HEK293 (cell line): ENCODE data around the gene C2orf49.

ENCODE experiments used
- CTCF ChIA-PET: fragments of 350-600 bp; formaldehyde crosslinking; extraction: SDS; loops from one replicate; lab custom pipeline; 2021; ENCODE audit warnings: antibody characterized with exemption; lab: Yijun Ruan, JAX
- POLR2A ChIA-PET: fragments of 300-600 bp; formaldehyde crosslinking; extraction: SDS; loops from one replicate; lab custom pipeline; 2020; ENCODE audit warnings: antibody characterized with exemption, inconsistent platforms; lab: Yijun Ruan, JAX
- H3K27ac ChIP-seq: fragments of 200-500 bp; sonication (Bioruptor generic); 2 replicates; pipeline ENCODE4 v1.5.1; 2014; ENCODE audit warnings: low read depth, low read length, control low read depth, inconsistent platforms; ENCODE audit errors: extremely low read depth
- H3K36me3 ChIP-seq, 2 experiments: fragments of 200-500 bp in 1 of 2; sonication (Bioruptor generic) in 1 of 2; 1 replicate in 1 of 2; 2 replicates in 1 of 2; pipeline ENCODE4 v1.5.1; 2014 to 2017; ENCODE audit warnings: inconsistent platforms in 2 of 2, low read length in 2 of 2; ENCODE audit not compliant: control insufficient read depth in 2 of 2, insufficient read depth in 1 of 2
- H3K4me1 ChIP-seq: fragments of 200-500 bp; sonication (Bioruptor generic); 2 replicates; pipeline ENCODE4 v1.5.1; 2014; ENCODE audit warnings: mild to moderate bottlenecking, low read length, inconsistent platforms; ENCODE audit not compliant: control insufficient read depth, insufficient read depth
- H3K4me3 ChIP-seq: 2 replicates; pipeline ENCODE4 v1.5.1; 2011; ENCODE audit warnings: low read depth, mild to moderate bottlenecking, control low read depth, low read length, moderate library complexity
- H3K9me3 ChIP-seq: fragments of 200-500 bp; sonication (Bioruptor generic); 2 replicates; pipeline ENCODE4 v1.5.1; 2014; ENCODE audit warnings: low read depth, low read length, inconsistent platforms; ENCODE audit not compliant: control insufficient read depth, insufficient read depth
- BCL11A ChIP-seq: fragments of 450-650 bp; formaldehyde crosslinking; IDR thresholded peaks from 2 replicates; pipeline ENCODE4 v1.5.1; 2016; ENCODE audit warnings: low read depth, missing biosample characterization, missing genetic modification characterization
- KLF1 ChIP-seq: fragments of 450-650 bp; formaldehyde crosslinking; IDR thresholded peaks from 2 replicates; pipeline ENCODE4 v1.5.1; 2016; ENCODE audit warnings: missing biosample characterization, missing genetic modification characterization
- KLF7 ChIP-seq: fragments of 450-650 bp; formaldehyde crosslinking; IDR thresholded peaks from 2 replicates; pipeline ENCODE4 v1.5.1; 2016; ENCODE audit warnings: missing biosample characterization, missing genetic modification characterization, borderline replicate concordance
- SALL2 ChIP-seq: fragments of 450-650 bp; formaldehyde crosslinking; IDR thresholded peaks from 2 replicates; pipeline ENCODE4 v1.5.0; 2017; ENCODE audit warnings: missing biosample characterization, mild to moderate bottlenecking, missing genetic modification characterization, borderline replicate concordance
- TCF7L2 ChIP-seq: IDR thresholded peaks from 2 replicates; pipeline ENCODE4 v1.6.1; 2011; ENCODE audit warnings: low read depth, mild to moderate bottlenecking, inconsistent platforms, low read length, moderate library complexity, borderline replicate concordance
- YY1 ChIP-seq: fragments of 450-650 bp; formaldehyde crosslinking; IDR thresholded peaks from 2 replicates; pipeline ENCODE4 v1.5.1; 2018; ENCODE audit warnings: missing biosample characterization, missing genetic modification characterization
- ZFHX2 ChIP-seq: fragments of 450-650 bp; formaldehyde crosslinking; conservative IDR thresholded peaks from 2 replicates; pipeline ENCODE4 v1.5.1; 2016; ENCODE audit warnings: missing biosample characterization, missing genetic modification characterization
- ZIC2 ChIP-seq: fragments of 450-650 bp; formaldehyde crosslinking; IDR thresholded peaks from 2 replicates; pipeline ENCODE4 v1.5.1; 2016; ENCODE audit warnings: missing biosample characterization, missing genetic modification characterization
- ZNF341 ChIP-seq: fragments of 450-650 bp; formaldehyde crosslinking; IDR thresholded peaks from 2 replicates; pipeline ENCODE4; 2016; ENCODE audit warnings: low read depth, missing biosample characterization, missing genetic modification characterization
- ZNF404 ChIP-seq: fragments of 450-650 bp; formaldehyde crosslinking; IDR thresholded peaks from 2 replicates; pipeline ENCODE4 v1.5.1; 2017; ENCODE audit warnings: missing biosample characterization, missing genetic modification characterization
- ZNF529 ChIP-seq: fragments of 450-650 bp; formaldehyde crosslinking; IDR thresholded peaks from 2 replicates; pipeline ENCODE4 v1.5.1; 2017; ENCODE audit warnings: missing genetic modification characterization, missing biosample characterization; ENCODE audit not compliant: insufficient replicate concordance
- ZNF548 ChIP-seq: fragments of 450-650 bp; formaldehyde crosslinking; IDR thresholded peaks from 2 replicates; pipeline ENCODE4 v1.5.1; 2016; ENCODE audit warnings: missing biosample characterization, missing genetic modification characterization
- ZNF664 ChIP-seq: fragments of 450-650 bp; formaldehyde crosslinking; IDR thresholded peaks from 2 replicates; pipeline ENCODE4 v1.5.1; 2016; ENCODE audit warnings: missing biosample characterization, missing genetic modification characterization
- TF ChIP-seq, protein P1 (sequence below): fragments of 450-650 bp; formaldehyde crosslinking; IDR thresholded peaks from 2 replicates; pipeline ENCODE4 v1.5.1; 2016; ENCODE audit warnings: missing biosample characterization, missing genetic modification characterization
- TF ChIP-seq, protein P2 (sequence below): fragments of 450-650 bp; formaldehyde crosslinking; IDR thresholded peaks from 2 replicates; pipeline ENCODE4 v1.5.1; 2017; ENCODE audit warnings: missing biosample characterization, missing genetic modification characterization
- TF ChIP-seq, protein P3 (sequence below): fragments of 450-650 bp; formaldehyde crosslinking; conservative IDR thresholded peaks from 2 replicates; pipeline ENCODE4 v1.5.1; 2016; ENCODE audit warnings: low read depth, missing biosample characterization, missing genetic modification characterization
- TF ChIP-seq, protein P4 (sequence below): fragments of 450-650 bp; formaldehyde crosslinking; IDR thresholded peaks from 2 replicates; pipeline ENCODE4 v1.5.1; 2017; ENCODE audit warnings: missing biosample characterization, missing genetic modification characterization
- TF ChIP-seq, protein P5 (sequence below): fragments of 450-650 bp; formaldehyde crosslinking; IDR thresholded peaks from 2 replicates; pipeline ENCODE4 v1.5.1; 2016; ENCODE audit warnings: missing biosample characterization, missing genetic modification characterization

Gene C2orf49

DNA sequence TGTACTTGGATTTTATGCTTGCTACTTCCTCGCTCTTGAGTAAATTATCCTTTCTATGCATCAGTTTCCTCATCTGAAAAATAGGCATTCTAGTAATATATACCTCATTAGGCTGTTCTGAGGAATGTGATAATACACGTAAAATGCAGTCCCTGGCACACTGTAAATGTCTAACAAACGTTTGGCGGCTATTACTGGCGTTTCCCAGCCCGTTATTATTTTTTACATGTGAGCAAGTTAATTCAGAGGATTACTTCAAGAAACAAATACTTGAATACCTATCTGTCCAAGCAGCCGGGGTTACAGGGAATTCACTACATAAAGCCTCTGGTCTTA lies 586 bp upstream of the C2orf49 start:
- peaks cover 21 to 43% of the 10 kb centered on the region in 2 experiments for H3K36me3 ChIP-seq
- peak overlapping the region; percentile 99 for H3K27ac ChIP-seq
- H3K4me1 ChIP-seq, result peaks cover 2% of the 10 kb centered on the region; the same call in 1 of the 2 replicates
- no peak for TF ChIP-seq ZNF548
- TF ChIP-seq, protein P1, sequence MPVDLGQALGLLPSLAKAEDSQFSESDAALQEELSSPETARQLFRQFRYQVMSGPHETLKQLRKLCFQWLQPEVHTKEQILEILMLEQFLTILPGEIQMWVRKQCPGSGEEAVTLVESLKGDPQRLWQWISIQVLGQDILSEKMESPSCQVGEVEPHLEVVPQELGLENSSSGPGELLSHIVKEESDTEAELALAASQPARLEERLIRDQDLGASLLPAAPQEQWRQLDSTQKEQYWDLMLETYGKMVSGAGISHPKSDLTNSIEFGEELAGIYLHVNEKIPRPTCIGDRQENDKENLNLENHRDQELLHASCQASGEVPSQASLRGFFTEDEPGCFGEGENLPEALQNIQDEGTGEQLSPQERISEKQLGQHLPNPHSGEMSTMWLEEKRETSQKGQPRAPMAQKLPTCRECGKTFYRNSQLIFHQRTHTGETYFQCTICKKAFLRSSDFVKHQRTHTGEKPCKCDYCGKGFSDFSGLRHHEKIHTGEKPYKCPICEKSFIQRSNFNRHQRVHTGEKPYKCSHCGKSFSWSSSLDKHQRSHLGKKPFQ (tag by site-specific recombination), result no peak
- TF ChIP-seq ZNF404, result no peak
- no peak for TF ChIP-seq ZNF341 (tag by site-specific recombination)
- no peak for TF ChIP-seq SALL2 (tag by site-specific recombination)
- TF ChIP-seq YY1 (tag by site-specific recombination), result no peak
- TF ChIP-seq TCF7L2, result no peak
- TF ChIP-seq ZFHX2 (tag by site-specific recombination), result no peak
- TF ChIP-seq ZNF664 (tag by site-specific recombination), result no peak
- no peak for TF ChIP-seq ZNF529 (tag by site-specific recombination)
- TF ChIP-seq, protein P2, sequence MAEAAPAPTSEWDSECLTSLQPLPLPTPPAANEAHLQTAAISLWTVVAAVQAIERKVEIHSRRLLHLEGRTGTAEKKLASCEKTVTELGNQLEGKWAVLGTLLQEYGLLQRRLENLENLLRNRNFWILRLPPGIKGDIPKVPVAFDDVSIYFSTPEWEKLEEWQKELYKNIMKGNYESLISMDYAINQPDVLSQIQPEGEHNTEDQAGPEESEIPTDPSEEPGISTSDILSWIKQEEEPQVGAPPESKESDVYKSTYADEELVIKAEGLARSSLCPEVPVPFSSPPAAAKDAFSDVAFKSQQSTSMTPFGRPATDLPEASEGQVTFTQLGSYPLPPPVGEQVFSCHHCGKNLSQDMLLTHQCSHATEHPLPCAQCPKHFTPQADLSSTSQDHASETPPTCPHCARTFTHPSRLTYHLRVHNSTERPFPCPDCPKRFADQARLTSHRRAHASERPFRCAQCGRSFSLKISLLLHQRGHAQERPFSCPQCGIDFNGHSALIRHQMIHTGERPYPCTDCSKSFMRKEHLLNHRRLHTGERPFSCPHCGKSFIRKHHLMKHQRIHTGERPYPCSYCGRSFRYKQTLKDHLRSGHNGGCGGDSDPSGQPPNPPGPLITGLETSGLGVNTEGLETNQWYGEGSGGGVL (tag by site-specific recombination), result no peak
- TF ChIP-seq, protein P3, sequence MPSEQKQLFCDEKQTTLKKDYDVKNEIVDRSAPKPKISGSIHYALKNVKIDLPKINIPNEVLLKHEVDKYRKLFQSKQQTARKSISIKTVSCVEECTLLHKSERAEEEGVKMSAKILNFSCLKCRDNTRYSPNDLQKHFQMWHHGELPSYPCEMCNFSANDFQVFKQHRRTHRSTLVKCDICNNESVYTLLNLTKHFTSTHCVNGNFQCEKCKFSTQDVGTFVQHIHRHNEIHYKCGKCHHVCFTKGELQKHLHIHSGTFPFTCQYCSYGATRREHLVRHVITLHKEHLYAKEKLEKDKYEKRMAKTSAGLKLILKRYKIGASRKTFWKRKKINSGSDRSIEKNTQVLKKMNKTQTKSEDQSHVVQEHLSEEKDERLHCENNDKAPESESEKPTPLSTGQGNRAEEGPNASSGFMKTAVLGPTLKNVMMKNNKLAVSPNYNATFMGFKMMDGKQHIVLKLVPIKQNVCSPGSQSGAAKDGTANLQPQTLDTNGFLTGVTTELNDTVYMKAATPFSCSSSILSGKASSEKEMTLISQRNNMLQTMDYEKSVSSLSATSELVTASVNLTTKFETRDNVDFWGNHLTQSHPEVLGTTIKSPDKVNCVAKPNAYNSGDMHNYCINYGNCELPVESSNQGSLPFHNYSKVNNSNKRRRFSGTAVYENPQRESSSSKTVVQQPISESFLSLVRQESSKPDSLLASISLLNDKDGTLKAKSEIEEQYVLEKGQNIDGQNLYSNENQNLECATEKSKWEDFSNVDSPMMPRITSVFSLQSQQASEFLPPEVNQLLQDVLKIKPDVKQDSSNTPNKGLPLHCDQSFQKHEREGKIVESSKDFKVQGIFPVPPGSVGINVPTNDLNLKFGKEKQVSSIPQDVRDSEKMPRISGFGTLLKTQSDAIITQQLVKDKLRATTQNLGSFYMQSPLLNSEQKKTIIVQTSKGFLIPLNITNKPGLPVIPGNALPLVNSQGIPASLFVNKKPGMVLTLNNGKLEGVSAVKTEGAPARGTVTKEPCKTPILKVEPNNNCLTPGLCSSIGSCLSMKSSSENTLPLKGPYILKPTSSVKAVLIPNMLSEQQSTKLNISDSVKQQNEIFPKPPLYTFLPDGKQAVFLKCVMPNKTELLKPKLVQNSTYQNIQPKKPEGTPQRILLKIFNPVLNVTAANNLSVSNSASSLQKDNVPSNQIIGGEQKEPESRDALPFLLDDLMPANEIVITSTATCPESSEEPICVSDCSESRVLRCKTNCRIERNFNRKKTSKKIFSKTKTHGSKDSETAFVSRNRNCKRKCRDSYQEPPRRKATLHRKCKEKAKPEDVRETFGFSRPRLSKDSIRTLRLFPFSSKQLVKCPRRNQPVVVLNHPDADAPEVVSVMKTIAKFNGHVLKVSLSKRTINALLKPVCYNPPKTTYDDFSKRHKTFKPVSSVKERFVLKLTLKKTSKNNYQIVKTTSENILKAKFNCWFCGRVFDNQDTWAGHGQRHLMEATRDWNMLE (tag by site-specific recombination), result no peak
- TF ChIP-seq KLF7 (tag by site-specific recombination), result no peak
- TF ChIP-seq BCL11A, result no peak
- TF ChIP-seq ZIC2 (tag by site-specific recombination), result no peak
- TF ChIP-seq, protein P4, sequence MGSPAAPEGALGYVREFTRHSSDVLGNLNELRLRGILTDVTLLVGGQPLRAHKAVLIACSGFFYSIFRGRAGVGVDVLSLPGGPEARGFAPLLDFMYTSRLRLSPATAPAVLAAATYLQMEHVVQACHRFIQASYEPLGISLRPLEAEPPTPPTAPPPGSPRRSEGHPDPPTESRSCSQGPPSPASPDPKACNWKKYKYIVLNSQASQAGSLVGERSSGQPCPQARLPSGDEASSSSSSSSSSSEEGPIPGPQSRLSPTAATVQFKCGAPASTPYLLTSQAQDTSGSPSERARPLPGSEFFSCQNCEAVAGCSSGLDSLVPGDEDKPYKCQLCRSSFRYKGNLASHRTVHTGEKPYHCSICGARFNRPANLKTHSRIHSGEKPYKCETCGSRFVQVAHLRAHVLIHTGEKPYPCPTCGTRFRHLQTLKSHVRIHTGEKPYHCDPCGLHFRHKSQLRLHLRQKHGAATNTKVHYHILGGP (tag by site-specific recombination), result no peak
- TF ChIP-seq, protein P5, sequence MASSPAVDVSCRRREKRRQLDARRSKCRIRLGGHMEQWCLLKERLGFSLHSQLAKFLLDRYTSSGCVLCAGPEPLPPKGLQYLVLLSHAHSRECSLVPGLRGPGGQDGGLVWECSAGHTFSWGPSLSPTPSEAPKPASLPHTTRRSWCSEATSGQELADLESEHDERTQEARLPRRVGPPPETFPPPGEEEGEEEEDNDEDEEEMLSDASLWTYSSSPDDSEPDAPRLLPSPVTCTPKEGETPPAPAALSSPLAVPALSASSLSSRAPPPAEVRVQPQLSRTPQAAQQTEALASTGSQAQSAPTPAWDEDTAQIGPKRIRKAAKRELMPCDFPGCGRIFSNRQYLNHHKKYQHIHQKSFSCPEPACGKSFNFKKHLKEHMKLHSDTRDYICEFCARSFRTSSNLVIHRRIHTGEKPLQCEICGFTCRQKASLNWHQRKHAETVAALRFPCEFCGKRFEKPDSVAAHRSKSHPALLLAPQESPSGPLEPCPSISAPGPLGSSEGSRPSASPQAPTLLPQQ (tag by site-specific recombination), result no peak
- TF ChIP-seq KLF1 (tag by site-specific recombination), result no peak
- H3K9me3 ChIP-seq, result no peaks in the 10 kb centered on the region
- CTCF ChIA-PET, result interaction anchor here (4.2 kb wide), 1 partner anchor 184 kb away, joined by 23 read pairs; no protein-coding TSS in a partner anchor
- POLR2A ChIA-PET, result interaction anchor here (1.3 to 1.4 kb wide), 3 partner anchors 8 to 42 kb away, joined by 3 to 6 read pairs (median 5); partner anchors contain the start of gene TGFBRAP1
- peak overlapping the region; percentile 89 for H3K4me3 ChIP-seq
